GM18499 (cell line): Measurements from ENCODE around the gene PARD3.
"Not testable (repeated sequence)": the region's sequence is repeated elsewhere in the genome, so short reads cannot be mapped to it uniquely, and the experiment has no call there.

Experiments used
- ATAC-seq: cut with Tn5 transposase; IDR thresholded peaks from one replicate; pipeline ENCODE4 v1.9.1; 2021; ENCODE audit warnings: moderate number of reproducible peaks; ENCODE audit not compliant: insufficient read depth, unreplicated experiment

The PARD3 gene

GRCh38 chr10:34464000-34464399 is 351.1 kb downstream of the PARD3 start:
- ATAC-seq, result no peak

GRCh38 chr10:34462993-34463392 is 352.1 kb downstream of the PARD3 start:
- ATAC-seq, result no peak

GRCh38 chr10:34462056-34462455 is 353.0 kb downstream of the PARD3 start:
- no peak for ATAC-seq

GRCh38 chr10:34454590-34455261 is 360.4 kb downstream of the PARD3 start:
- ATAC-seq, result no peak

GRCh38 chr10:34449836-34450235 is 365.3 kb downstream of the PARD3 start:
- ATAC-seq, result no peak

- no peak for ATAC-seq
Observed at GRCh38 chr10:34446049-34446448, 369.0 kb downstream of the PARD3 start.

- no peak for ATAC-seq
Observed at GRCh38 chr10:34444223-34445183, 370.6 kb downstream of the PARD3 start.

- not testable (repeated sequence) for ATAC-seq
Observed at GRCh38 chr10:34439386-34439785, 375.7 kb downstream of the PARD3 start.

GRCh38 chr10:34438741-34439140 is 376.4 kb downstream of the PARD3 start:
- ATAC-seq, result no peak

GRCh38 chr10:34437906-34438305 is 377.2 kb downstream of the PARD3 start:
- no peak for ATAC-seq

- ATAC-seq, result no peak
Observed at GRCh38 chr10:34434119-34434594, 380.9 kb downstream of the PARD3 start.

- no peak for ATAC-seq
Observed at GRCh38 chr10:34433241-34434076, 381.6 kb downstream of the PARD3 start.

GRCh38 chr10:34432589-34432988 is 382.5 kb downstream of the PARD3 start:
- ATAC-seq, result no peak

- ATAC-seq, result no peak
Observed at GRCh38 chr10:34430685-34431084, 384.4 kb downstream of the PARD3 start.

GRCh38 chr10:34428501-34428900 is 386.6 kb downstream of the PARD3 start:
- no peak for ATAC-seq

- no peak for ATAC-seq
Observed at GRCh38 chr10:34427911-34428216, 387.2 kb downstream of the PARD3 start.

- not testable (repeated sequence) for ATAC-seq
Observed at GRCh38 chr10:34427158-34427910, 387.8 kb downstream of the PARD3 start.

GRCh38 chr10:34426538-34427157 is 388.4 kb downstream of the PARD3 start:
- not testable (repeated sequence) for ATAC-seq

GRCh38 chr10:34426041-34426440 is 389.1 kb downstream of the PARD3 start:
- ATAC-seq, result no peak
